ENCODE measurements around the gene FBXW11. TPM values are rescaled to one million over a fixed set of nuclear protein-coding genes. Genes with fewer than 3 reads are reported as not detected.

The FBXW11 gene
- total and polyA plus RNA-seq, 8 donors = 47.6 to 56.9 (median 54.4) TPM

GRCh38 chr5:171904886-171905285, 101.6 kb downstream of the FBXW11 start:
- Histone ChIP-seq H3K36me3 (peaks cover 0 to 7% of the 10 kb centered on the region in 2 donors), H3K4me1 (peaks cover 0 to 19% of the 10 kb centered on the region in 2 donors), H3K9me3 (no peaks in the 10 kb centered on the region), H3K4me3 (no peak overlapping the region), H3K27ac (no peak overlapping the region), H3K27me3 (no peaks in the 10 kb centered on the region)
- DNase-seq = no peak
- no peak for TF ChIP-seq CTCF (IDR thresholded peaks at IDR 0.05)
- intact Hi-C loops (cut with DNase I) = no loop called here
- ATAC-seq = no peak

GRCh38 chr5:171901764-171902163, 104.7 kb downstream of the FBXW11 start:
- ATAC-seq = no peak
- Histone ChIP-seq H3K9me3 (no peaks in the 10 kb centered on the region), H3K4me1 (peaks cover 0 to 12% of the 10 kb centered on the region in 2 donors), H3K27ac (no peak overlapping the region), H3K36me3 (peaks cover 0 to 16% of the 10 kb centered on the region in 2 donors), H3K27me3 (no peaks in the 10 kb centered on the region), H3K4me3 (no peak overlapping the region)
- DNase-seq = no peak
- no peak for TF ChIP-seq CTCF (IDR thresholded peaks at IDR 0.05)
- intact Hi-C loops (cut with DNase I) = no loop called here

DNA sequence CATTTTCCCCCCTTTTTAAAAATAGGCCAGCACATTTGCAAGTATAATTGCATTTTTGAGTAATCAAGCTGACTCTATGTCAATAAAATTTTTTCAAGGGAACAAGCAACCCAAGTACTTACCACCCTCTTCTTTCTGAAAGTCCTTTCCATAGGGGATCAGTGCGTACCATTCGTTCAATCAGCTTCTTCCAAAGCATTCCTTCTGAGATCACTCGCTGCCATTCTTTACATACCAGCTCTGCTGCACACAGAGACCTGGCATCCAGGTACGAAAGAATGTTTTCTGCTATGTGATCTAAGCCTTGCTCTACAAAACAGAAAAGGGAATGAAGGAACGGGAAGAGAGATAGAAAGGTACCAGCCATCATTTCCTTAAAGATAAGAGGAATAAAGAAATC, 106.6 kb downstream of the FBXW11 start:
- Histone ChIP-seq H3K4me1 (peaks cover 0 to 7% of the 10 kb centered on the region in 2 donors), H3K4me3 (no peak overlapping the region), H3K27me3 (no peaks in the 10 kb centered on the region), H3K27ac (no peak overlapping the region), H3K9me3 (no peaks in the 10 kb centered on the region), H3K36me3 (peaks cover 0 to 24% of the 10 kb centered on the region in 2 donors)
- intact Hi-C loops (cut with DNase I) = no loop called here
- no peak for ATAC-seq
- no peak for TF ChIP-seq CTCF (IDR thresholded peaks at IDR 0.05)
- no peak for DNase-seq

DNA sequence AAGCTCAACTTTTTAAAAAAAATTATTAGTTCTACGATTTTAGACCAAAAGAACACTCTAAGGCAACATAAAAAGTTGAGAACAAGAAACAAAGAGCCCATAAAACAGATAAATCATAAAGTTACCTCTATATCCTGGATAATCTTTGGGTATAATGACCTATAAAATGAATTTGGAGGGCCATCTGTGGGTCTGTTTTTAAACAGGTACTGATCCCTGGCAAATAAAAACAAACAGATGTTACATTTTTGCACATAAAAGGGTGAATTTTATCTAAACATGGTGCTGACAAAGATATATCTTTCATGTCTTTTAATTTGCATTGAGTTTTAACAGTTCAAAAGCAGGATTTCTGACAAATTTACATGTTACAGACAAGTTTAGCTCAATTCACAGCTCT, 107.6 kb downstream of the FBXW11 start:
- Histone ChIP-seq H3K4me1 (peaks cover 0 to 6% of the 10 kb centered on the region in 2 donors), H3K9me3 (no peaks in the 10 kb centered on the region), H3K27ac (no peak overlapping the region), H3K4me3 (no peak overlapping the region), H3K27me3 (no peaks in the 10 kb centered on the region), H3K36me3 (peaks cover 0 to 24% of the 10 kb centered on the region in 2 donors)
- ATAC-seq (no peak), DNase-seq (no peak)
- TF ChIP-seq CTCF (IDR thresholded peaks at IDR 0.05) = no peak
- intact Hi-C loops (cut with DNase I) = no loop called here

DNA sequence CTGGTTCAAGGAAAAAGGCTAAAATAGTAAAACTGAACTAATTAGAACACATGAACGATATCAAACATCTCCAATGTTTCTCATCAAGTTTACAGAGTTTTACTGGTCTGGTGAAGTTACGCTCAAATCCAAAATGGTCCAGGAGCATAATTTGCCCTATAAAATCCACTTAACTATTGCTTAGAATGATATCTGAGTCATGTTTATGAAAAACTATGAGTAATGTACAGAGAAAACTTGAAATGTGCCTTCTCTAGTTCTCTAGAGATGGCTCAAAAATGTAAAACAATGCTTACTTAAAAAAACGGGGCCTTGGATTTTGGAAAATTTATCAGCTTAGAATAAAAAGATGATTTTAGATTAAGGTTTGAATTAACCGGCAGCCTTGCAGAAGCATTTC, 108.1 kb downstream of the FBXW11 start:
- H3K36me3 ChIP-seq = peaks cover 0 to 24% of the 10 kb centered on the region in 2 donors
- H3K9me3 ChIP-seq = no peaks in the 10 kb centered on the region
- peaks cover 0 to 6% of the 10 kb centered on the region in 2 donors for H3K4me1 ChIP-seq
- H3K4me3 ChIP-seq = no peak overlapping the region
- H3K27me3 ChIP-seq = no peaks in the 10 kb centered on the region
- H3K27ac ChIP-seq = no peak overlapping the region
- DNase-seq (no peak), ATAC-seq (no peak)
- TF ChIP-seq CTCF (IDR thresholded peaks at IDR 0.05) = no peak
- intact Hi-C loops (cut with DNase I) = no loop called here

Data from left lung (tissue), 10 donors.